ENCODE data around the gene GLIPR1L1. TPM values are rescaled to one million over a fixed set of nuclear protein-coding genes. Genes with fewer than 3 reads are reported as not detected.

The GLIPR1L1 gene
- total RNA-seq, 4 donors from 2014 or later: not detected

- H3K27me3 ChIP-seq: no peaks in the 10 kb centered on the region
- TF ChIP-seq POLR2A (IDR thresholded peaks at IDR 0.05; ENCODE audit: low read depth) (no peak), POLR2AphosphoS5 (IDR thresholded peaks at IDR 0.05) (no peak), CTCF (IDR thresholded peaks at IDR 0.05) (no peak), EP300 (IDR thresholded peaks at IDR 0.05) (no peak)
- no peaks in the 10 kb centered on the region for H3K36me3 ChIP-seq
- H3K4me1 ChIP-seq: no peaks in the 10 kb centered on the region
- H3K27ac ChIP-seq (replicated peaks in 1 of 4): no peak overlapping the region
- no peak for DNase-seq (ENCODE audit: extremely low spot score)
- intact Hi-C loops (cut with DNase I): no loop called here
- no peaks in the 10 kb centered on the region for H3K9me3 ChIP-seq
- no peak overlapping the region for H3K4me3 ChIP-seq
These were observed 26.4 kb downstream of the GLIPR1L1 start for GRCh38 chr12:75360920-75361319.

GRCh38 chr12:75361408-75361807 is 26.9 kb downstream of the GLIPR1L1 start:
- Histone ChIP-seq H3K27me3 (no peaks in the 10 kb centered on the region), H3K4me3 (no peak overlapping the region), H3K4me1 (no peaks in the 10 kb centered on the region), H3K9me3 (no peaks in the 10 kb centered on the region), H3K36me3 (no peaks in the 10 kb centered on the region), H3K27ac (replicated peaks in 1 of 4) (no peak overlapping the region)
- intact Hi-C loops (cut with DNase I): no loop called here
- no peak for DNase-seq (ENCODE audit: extremely low spot score)
- no peak for TF ChIP-seq POLR2AphosphoS5 (IDR thresholded peaks at IDR 0.05)
- TF ChIP-seq POLR2A (IDR thresholded peaks at IDR 0.05; ENCODE audit: low read depth): no peak
- TF ChIP-seq EP300 (IDR thresholded peaks at IDR 0.05): no peak
- no peak for TF ChIP-seq CTCF (IDR thresholded peaks at IDR 0.05)
- WGBS: 50% methylated on average over 1 of the region's 1 CpG

- Histone ChIP-seq H3K9me3 (no peaks in the 10 kb centered on the region), H3K36me3 (no peaks in the 10 kb centered on the region), H3K4me3 (no peak overlapping the region), H3K27me3 (no peaks in the 10 kb centered on the region), H3K4me1 (no peaks in the 10 kb centered on the region), H3K27ac (replicated peaks in 1 of 4) (no peak overlapping the region)
- DNase-seq (ENCODE audit: extremely low spot score): no peak
- no peak for TF ChIP-seq POLR2A (IDR thresholded peaks at IDR 0.05; ENCODE audit: low read depth)
- no peak for TF ChIP-seq EP300 (IDR thresholded peaks at IDR 0.05)
- no peak for TF ChIP-seq CTCF (IDR thresholded peaks at IDR 0.05)
- no peak for TF ChIP-seq POLR2AphosphoS5 (IDR thresholded peaks at IDR 0.05)
- intact Hi-C loops (cut with DNase I): no loop called here
These were observed 30.4 kb downstream of the GLIPR1L1 start for GRCh38 chr12:75364919-75365318.

- DNase-seq (ENCODE audit: extremely low spot score): no peak
- no peaks in the 10 kb centered on the region for H3K9me3 ChIP-seq
- no peaks in the 10 kb centered on the region for H3K27me3 ChIP-seq
- 100% methylated on average over 1 of the region's 1 CpG for WGBS
- H3K36me3 ChIP-seq: no peaks in the 10 kb centered on the region
- H3K27ac ChIP-seq (replicated peaks in 1 of 4): no peak overlapping the region
- no peak overlapping the region for H3K4me3 ChIP-seq
- H3K4me1 ChIP-seq: no peaks in the 10 kb centered on the region
- TF ChIP-seq EP300 (IDR thresholded peaks at IDR 0.05): no peak
- no peak for TF ChIP-seq CTCF (IDR thresholded peaks at IDR 0.05)
- no peak for TF ChIP-seq POLR2A (IDR thresholded peaks at IDR 0.05; ENCODE audit: low read depth)
- TF ChIP-seq POLR2AphosphoS5 (IDR thresholded peaks at IDR 0.05): no peak
- intact Hi-C loops (cut with DNase I): no loop called here
These were observed 32.2 kb downstream of the GLIPR1L1 start for GRCh38 chr12:75366629-75367028.

- H3K36me3 ChIP-seq: no peaks in the 10 kb centered on the region
- peaks cover 0 to 22% (median 18%) of the 10 kb centered on the region in 4 donors for H3K4me1 ChIP-seq
- no peak for DNase-seq (ENCODE audit: extremely low spot score)
- H3K9me3 ChIP-seq: no peaks in the 10 kb centered on the region
- TF ChIP-seq POLR2A (IDR thresholded peaks at IDR 0.05; ENCODE audit: low read depth) (no peak), EP300 (IDR thresholded peaks at IDR 0.05) (no peak), CTCF (IDR thresholded peaks at IDR 0.05) (no peak), POLR2AphosphoS5 (IDR thresholded peaks at IDR 0.05) (no peak)
- 100% methylated on average over 2 of the region's 2 CpGs for WGBS
- intact Hi-C loops (cut with DNase I): no loop called here
- H3K27me3 ChIP-seq: no peaks in the 10 kb centered on the region
- no peak overlapping the region for H3K4me3 ChIP-seq
- no peak overlapping the region for H3K27ac ChIP-seq (replicated peaks in 1 of 4)
These were observed 40.5 kb downstream of the GLIPR1L1 start for GRCh38 chr12:75374971-75375370.
